HG03457 (cell line): ENCODE data around the gene MEF2B.
"Not testable (repeated sequence)": the region's sequence is repeated elsewhere in the genome, so short reads cannot be mapped to it uniquely, and the experiment has no call there.

Source experiments
- ATAC-seq: cut with Tn5 transposase; IDR thresholded peaks from one replicate; pipeline ENCODE4 v1.9.1; 2021; ENCODE audit warnings: moderate number of reproducible peaks; ENCODE audit not compliant: unreplicated experiment

Gene MEF2B

GRCh38 chr19:19102566-19102965 is 67.5 kb downstream of the MEF2B start:
- ATAC-seq: not testable (repeated sequence)

GRCh38 chr19:19101540-19101939 is 68.5 kb downstream of the MEF2B start:
- ATAC-seq: no peak

GRCh38 chr19:19098703-19099632 is 71.1 kb downstream of the MEF2B start:
- ATAC-seq: no peak

- ATAC-seq: no peak
Measured at GRCh38 chr19:19098084-19098702, 71.9 kb downstream of the MEF2B start.

GRCh38 chr19:19096641-19097627 is 73.1 kb downstream of the MEF2B start:
- no peak for ATAC-seq

GRCh38 chr19:19095691-19096090 is 74.4 kb downstream of the MEF2B start:
- ATAC-seq: no peak
